CD4-positive, CD25-positive, alpha-beta regulatory T cell (primary cell): Measurements from ENCODE around the gene CBARP. TPM values are rescaled to one million over a fixed set of nuclear protein-coding genes. Genes with fewer than 3 reads are reported as not detected.
A peak's percentile ranks its signal among the peaks of the same experiment; 100 is the strongest.

ENCODE experiments used
- ATAC-seq, 2 donors: fragments of 150-1000 bp; cut with Tn5 transposase; one replicate each; pipeline ENCODE4 v1.10.0; 2021; ENCODE audit warnings: low read depth in 2 of 2, moderate number of reproducible peaks in 2 of 2, moderate library complexity in 1 of 2
- DNase-seq, 3 donors: peaks; one replicate each; pipeline versions ENCODE4 v3.0.0 to v3.0.0-alpha.2; 2012 to 2022; ENCODE audit warnings: mixed read lengths in 1 of 3
- H3K27ac ChIP-seq: one replicate; pipeline ENCODE4 v1.7.0; 2013; ENCODE audit warnings: mild to moderate bottlenecking, low read length; ENCODE audit not compliant: insufficient read depth, poor library complexity, severe bottlenecking
- H3K27me3 ChIP-seq: one replicate; pipeline ENCODE4 v1.7.0; 2013; ENCODE audit warnings: low read length; ENCODE audit not compliant: control insufficient read depth, insufficient read depth
- H3K36me3 ChIP-seq: one replicate; pipeline ENCODE4 v1.7.0; 2013; ENCODE audit warnings: mild to moderate bottlenecking, low read length, moderate library complexity; ENCODE audit not compliant: control insufficient read depth, insufficient read depth
- H3K4me1 ChIP-seq: 2 replicates; pipeline ENCODE4 v1.7.0; 2013; ENCODE audit warnings: mild to moderate bottlenecking, low read length; ENCODE audit not compliant: insufficient read depth, control insufficient read depth, poor library complexity, severe bottlenecking
- H3K4me3 ChIP-seq: one replicate; pipeline ENCODE4 v1.7.0; 2013; ENCODE audit warnings: low read depth, mild to moderate bottlenecking, low read length, moderate library complexity
- H3K9me3 ChIP-seq, 2 experiments: 1 replicate in 1 of 2; 2 replicates in 1 of 2; pipeline ENCODE4 v1.7.0; 2013; ENCODE audit warnings: low read length in 2 of 2, mild to moderate bottlenecking in 1 of 2, moderate library complexity in 1 of 2; ENCODE audit not compliant: control insufficient read depth in 2 of 2
- H3K27ac Mint-ChIP-seq, 3 donors: one replicate each; pipeline ENCODE4 v1.8.0; 2020 to 2022; ENCODE audit warnings: mild to moderate bottlenecking in 3 of 3, mixed read lengths in 3 of 3, moderate library complexity in 2 of 3
- H3K27me3 Mint-ChIP-seq: one replicate; pipeline ENCODE4 v1.8.0; 2022; ENCODE audit warnings: mild to moderate bottlenecking, mixed read lengths
- H3K36me3 Mint-ChIP-seq: one replicate; pipeline ENCODE4 v1.8.0; 2020; ENCODE audit warnings: mixed read lengths
- H3K4me1 Mint-ChIP-seq, 4 donors: one replicate each; pipeline ENCODE4 v1.8.0; 2020 to 2022; ENCODE audit warnings: mixed read lengths in 4 of 4, mild to moderate bottlenecking in 1 of 4
- H3K4me3 Mint-ChIP-seq, 4 donors: one replicate each; pipeline ENCODE4 v1.8.0; 2020 to 2022; ENCODE audit warnings: mild to moderate bottlenecking in 4 of 4, mixed read lengths in 4 of 4, moderate library complexity in 3 of 4
- H3K9me3 Mint-ChIP-seq, 7 donors: one replicate each; pipeline ENCODE4 v1.8.0; 2020 to 2022; ENCODE audit warnings: mixed read lengths in 7 of 7, mild to moderate bottlenecking in 3 of 7, moderate library complexity in 2 of 7
- polyA plus RNA-seq, 4 donors: library from polyadenylated mRNA; unstranded; fragments of 300-500 nt; fragmentation: Illumina TruSeq; gene quantifications; one replicate each; pipeline ENCODE4 v1.2.3, GENCODE V29; 2021
- total RNA-seq: library from RNA; stranded (reverse); gene quantifications from one replicate; pipeline ENCODE4 v1.2.3, GENCODE V29; 2022

Gene CBARP
- total and polyA plus RNA-seq, 5 donors from 2014 or later: 0.12 TPM; not detected in 4

DNA sequence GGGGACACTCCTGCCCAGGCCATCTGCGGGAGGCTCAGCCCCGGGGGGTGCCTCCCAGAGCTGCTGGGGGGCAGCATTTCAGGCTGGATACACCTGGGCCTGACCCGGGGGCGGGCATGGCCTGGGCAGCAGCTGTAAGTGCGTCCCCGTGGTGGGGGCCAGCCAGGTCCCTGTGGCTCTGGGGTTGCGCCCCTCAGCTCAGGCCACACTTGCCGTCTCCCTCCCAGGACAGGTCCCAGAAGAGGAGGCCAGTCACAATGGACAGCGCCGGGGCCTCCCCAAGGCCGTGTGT lies 11.6 kb downstream of the CBARP start:
- H3K27ac ChIP-seq: no peak overlapping the region
- no peak for DNase-seq
- no peaks in the 10 kb centered on the region for H3K9me3 Mint-ChIP-seq
- H3K27ac Mint-ChIP-seq: no peak overlapping the region
- no peaks in the 10 kb centered on the region for H3K27me3 ChIP-seq
- no peaks in the 10 kb centered on the region for H3K27me3 Mint-ChIP-seq
- H3K9me3 ChIP-seq: no peaks in the 10 kb centered on the region
- no peaks in the 10 kb centered on the region for H3K36me3 Mint-ChIP-seq
- no peak for ATAC-seq
- H3K4me3 Mint-ChIP-seq: no peak overlapping the region
- no peaks in the 10 kb centered on the region for H3K4me1 Mint-ChIP-seq
- H3K4me1 ChIP-seq: no peaks in the 10 kb centered on the region
- no peaks in the 10 kb centered on the region for H3K36me3 ChIP-seq
- no peak overlapping the region for H3K4me3 ChIP-seq

DNA sequence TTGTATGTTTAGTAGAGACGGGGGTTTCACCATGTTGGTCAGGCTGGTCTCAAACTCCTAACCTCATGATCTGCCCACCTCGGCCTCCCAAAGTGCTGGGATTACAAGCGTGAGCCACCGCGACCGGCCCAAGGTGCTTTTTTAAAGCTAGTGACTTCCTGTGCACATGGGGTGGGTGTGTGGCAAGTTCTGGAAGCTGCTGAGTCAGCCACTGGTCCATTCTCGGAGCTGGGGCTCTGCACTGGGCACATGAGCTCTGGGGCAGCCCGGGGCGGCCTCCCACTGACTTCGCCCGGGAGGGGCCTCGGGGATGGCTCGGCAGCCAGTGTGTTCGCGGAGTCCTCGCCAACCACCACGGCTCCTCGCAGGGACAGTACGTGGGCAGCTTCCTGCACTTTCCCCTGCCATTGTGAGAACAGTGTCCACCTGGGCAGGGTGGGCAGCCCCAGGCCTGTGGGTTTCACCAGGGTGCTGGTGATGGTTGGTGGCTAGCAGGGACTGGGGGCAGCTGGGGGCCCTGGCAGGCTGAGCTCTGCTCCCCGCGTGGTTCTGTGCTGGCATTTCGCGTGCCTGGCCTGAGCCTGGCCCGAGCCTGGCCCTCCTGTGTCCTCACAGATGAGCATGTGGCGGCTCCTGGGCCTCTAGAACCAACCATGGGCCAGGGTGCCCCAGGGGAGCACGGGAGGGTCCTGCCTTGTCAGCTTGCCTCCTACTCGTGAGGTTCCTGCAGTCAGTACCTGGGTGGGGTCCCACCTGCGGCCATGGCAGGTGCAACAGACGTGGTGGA lies 12.2 kb downstream of the CBARP start:
- no peaks in the 10 kb centered on the region for H3K27me3 ChIP-seq
- no peaks in the 10 kb centered on the region for H3K9me3 Mint-ChIP-seq
- no peaks in the 10 kb centered on the region for H3K4me1 Mint-ChIP-seq
- no peak for DNase-seq
- peaks cover 4% of the 10 kb centered on the region for H3K36me3 ChIP-seq
- H3K27ac ChIP-seq: no peak overlapping the region
- no peaks in the 10 kb centered on the region for H3K27me3 Mint-ChIP-seq
- H3K4me3 Mint-ChIP-seq: no peak overlapping the region
- no peak overlapping the region for H3K4me3 ChIP-seq
- no peaks in the 10 kb centered on the region for H3K9me3 ChIP-seq
- H3K36me3 Mint-ChIP-seq: no peaks in the 10 kb centered on the region
- no peak for ATAC-seq
- H3K4me1 ChIP-seq: no peaks in the 10 kb centered on the region
- no peak overlapping the region for H3K27ac Mint-ChIP-seq

DNA sequence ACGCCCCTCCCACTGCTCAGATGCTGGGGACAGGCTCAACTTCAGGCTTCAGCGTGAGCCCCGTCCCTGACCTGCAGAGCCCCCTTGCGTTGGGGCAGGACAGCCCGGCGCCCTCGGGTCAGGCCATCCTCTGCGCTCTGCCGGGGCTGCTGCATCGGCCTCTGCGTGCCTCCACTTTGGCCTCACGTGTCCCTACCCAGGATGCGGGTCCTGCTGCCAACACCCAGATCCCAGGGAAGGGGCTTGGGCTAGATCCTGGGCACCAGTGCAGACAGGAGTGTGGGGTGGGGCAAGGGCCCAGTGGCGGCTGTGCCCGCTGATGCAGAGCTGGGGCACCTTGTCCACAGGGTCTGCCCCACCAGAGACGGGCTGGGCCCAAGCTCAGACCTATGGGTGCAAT lies 13.0 kb downstream of the CBARP start:
- no peak for DNase-seq
- ATAC-seq: no peak
- Mint-ChIP-seq H3K27ac (peak overlapping the region in 1 of 3 donors; percentile 38), H3K9me3 (no peaks in the 10 kb centered on the region), H3K4me1 (no peaks in the 10 kb centered on the region), H3K36me3 (no peaks in the 10 kb centered on the region), H3K4me3 (no peak overlapping the region), H3K27me3 (no peaks in the 10 kb centered on the region)
- Histone ChIP-seq H3K9me3 (no peaks in the 10 kb centered on the region), H3K36me3 (peaks cover 6% of the 10 kb centered on the region), H3K4me3 (no peak overlapping the region), H3K27ac (no peak overlapping the region), H3K4me1 (no peaks in the 10 kb centered on the region), H3K27me3 (no peaks in the 10 kb centered on the region)

DNA sequence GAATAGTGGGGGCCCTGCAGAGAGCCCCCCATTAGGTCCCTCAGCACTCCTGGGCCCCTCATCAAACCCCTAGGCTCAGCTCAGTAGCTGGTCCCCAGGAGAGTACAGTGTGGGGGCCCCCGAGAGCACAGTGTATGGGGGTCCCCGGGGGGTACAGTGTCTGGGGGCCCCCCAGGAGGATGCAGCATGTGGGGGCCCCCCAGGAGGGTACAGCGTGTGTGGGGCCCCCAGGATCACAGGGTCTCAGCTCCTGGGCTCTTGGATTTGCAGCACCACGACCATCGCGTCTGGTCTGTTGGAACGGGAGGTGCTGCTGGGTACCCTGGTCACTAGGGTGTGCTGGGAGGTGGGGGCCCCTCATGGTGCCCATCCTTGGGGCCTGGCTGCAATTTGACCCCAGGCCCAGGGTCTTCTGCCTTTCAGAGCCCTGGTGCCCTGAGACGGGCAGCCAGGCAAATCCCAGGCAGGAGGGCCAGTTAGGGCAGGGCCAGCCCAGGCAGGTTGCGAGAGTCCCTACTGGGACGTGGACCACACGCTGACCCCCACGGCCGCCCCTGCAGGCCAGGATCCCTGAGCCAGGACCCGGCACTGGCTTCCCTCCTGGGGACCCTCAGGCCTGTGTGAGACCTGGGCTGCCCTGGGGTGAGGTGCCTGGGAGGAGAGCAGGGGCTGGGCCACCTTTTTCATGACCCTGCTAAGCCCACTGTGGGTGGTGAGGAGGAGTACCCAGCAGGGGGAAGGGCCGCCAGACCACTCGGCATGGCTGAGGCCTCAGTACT lies 13.6 kb downstream of the CBARP start:
- no peaks in the 10 kb centered on the region for H3K9me3 ChIP-seq
- Mint-ChIP-seq H3K9me3 (no peaks in the 10 kb centered on the region), H3K4me3 (no peak overlapping the region), H3K27me3 (no peaks in the 10 kb centered on the region), H3K36me3 (no peaks in the 10 kb centered on the region), H3K4me1 (no peaks in the 10 kb centered on the region), H3K27ac (peak overlapping the region in 1 of 3 donors; percentile 38)
- peaks cover 6% of the 10 kb centered on the region for H3K36me3 ChIP-seq
- H3K4me3 ChIP-seq: no peak overlapping the region
- H3K27me3 ChIP-seq: no peaks in the 10 kb centered on the region
- H3K27ac ChIP-seq: no peak overlapping the region
- ATAC-seq (no peak), DNase-seq (no peak)
- no peaks in the 10 kb centered on the region for H3K4me1 ChIP-seq

DNA sequence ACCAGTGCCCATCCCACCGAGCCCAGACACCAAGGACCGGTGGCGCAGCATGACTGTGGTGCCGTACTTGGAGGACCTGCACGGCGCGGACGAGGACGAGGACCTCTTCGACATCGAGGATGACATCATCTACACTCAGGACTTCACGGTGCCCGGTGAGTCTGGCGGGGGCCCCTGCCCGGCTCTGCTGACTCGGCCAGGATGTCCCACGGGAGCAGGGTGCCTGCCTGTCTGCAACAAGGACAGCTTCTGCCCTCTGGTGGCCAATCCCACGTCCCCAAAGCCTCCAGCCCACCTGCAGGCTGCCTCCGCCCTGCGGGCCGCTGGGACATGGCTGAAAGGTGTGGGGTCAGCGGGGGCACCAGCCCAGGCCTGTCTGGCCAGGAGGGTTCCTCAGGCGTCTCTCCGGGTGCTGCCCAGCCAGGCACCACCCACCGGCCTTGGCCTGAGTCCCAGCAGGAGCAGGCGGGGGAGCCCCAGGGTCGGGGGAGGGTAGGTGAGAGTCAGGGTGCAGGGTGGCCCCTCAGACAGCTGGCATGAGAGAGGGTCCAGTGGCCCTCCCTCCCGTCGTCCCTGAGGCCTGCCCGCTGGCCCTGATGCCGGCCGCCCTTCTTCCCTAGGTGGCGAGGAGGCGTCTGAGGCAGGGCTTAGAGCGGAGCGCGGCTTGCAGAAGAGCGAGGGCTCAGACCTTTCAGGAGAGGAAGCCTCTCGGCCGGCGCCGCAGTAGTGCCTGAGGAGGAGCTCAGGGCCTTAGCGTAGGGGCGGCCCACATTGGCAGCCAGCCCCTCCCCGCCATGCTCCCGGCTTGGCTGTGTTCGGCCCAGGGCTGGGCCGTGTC lies 14.6 kb downstream of the CBARP start:
- ATAC-seq (peak in 1 of 2 donors; percentile 41), DNase-seq (peak in 1 of 3 donors; percentile 50)
- H3K27ac ChIP-seq: no peak overlapping the region
- no peaks in the 10 kb centered on the region for H3K27me3 Mint-ChIP-seq
- no peaks in the 10 kb centered on the region for H3K4me1 ChIP-seq
- H3K27me3 ChIP-seq: no peaks in the 10 kb centered on the region
- peaks cover 6% of the 10 kb centered on the region for H3K36me3 ChIP-seq
- no peaks in the 10 kb centered on the region for H3K9me3 Mint-ChIP-seq
- H3K36me3 Mint-ChIP-seq: no peaks in the 10 kb centered on the region
- no peak overlapping the region for H3K4me3 Mint-ChIP-seq
- H3K9me3 ChIP-seq: no peaks in the 10 kb centered on the region
- no peak overlapping the region for H3K27ac Mint-ChIP-seq
- no peaks in the 10 kb centered on the region for H3K4me1 Mint-ChIP-seq
- H3K4me3 ChIP-seq: no peak overlapping the region

DNA sequence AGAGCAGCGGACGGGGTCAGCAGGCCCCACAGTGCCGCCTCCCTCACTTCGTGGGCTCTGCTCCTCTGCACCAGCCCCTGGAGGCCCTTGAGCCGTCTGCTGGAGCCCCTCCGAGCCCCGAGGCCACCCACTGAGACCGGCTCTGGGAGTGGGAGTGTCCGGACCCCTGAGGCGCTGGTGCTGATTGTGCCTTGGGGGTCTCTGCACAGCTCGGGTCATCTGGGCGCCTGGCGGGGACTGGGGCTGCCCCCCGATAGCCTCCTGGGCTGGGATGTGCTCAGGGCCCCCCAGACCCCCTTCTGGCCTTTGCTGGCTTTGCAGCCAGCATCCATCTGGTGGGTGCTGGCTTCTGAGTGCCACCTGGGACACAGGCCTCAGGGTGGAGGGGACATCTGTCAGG lies 15.4 kb downstream of the CBARP start:
- Histone ChIP-seq H3K27ac (no peak overlapping the region), H3K9me3 (no peaks in the 10 kb centered on the region), H3K4me1 (no peaks in the 10 kb centered on the region), H3K4me3 (no peak overlapping the region), H3K27me3 (no peaks in the 10 kb centered on the region), H3K36me3 (peaks cover 6% of the 10 kb centered on the region)
- Mint-ChIP-seq H3K36me3 (no peaks in the 10 kb centered on the region), H3K4me1 (no peaks in the 10 kb centered on the region), H3K9me3 (no peaks in the 10 kb centered on the region), H3K27ac (no peak overlapping the region), H3K4me3 (no peak overlapping the region), H3K27me3 (no peaks in the 10 kb centered on the region)
- DNase-seq (no peak), ATAC-seq (no peak)

DNA sequence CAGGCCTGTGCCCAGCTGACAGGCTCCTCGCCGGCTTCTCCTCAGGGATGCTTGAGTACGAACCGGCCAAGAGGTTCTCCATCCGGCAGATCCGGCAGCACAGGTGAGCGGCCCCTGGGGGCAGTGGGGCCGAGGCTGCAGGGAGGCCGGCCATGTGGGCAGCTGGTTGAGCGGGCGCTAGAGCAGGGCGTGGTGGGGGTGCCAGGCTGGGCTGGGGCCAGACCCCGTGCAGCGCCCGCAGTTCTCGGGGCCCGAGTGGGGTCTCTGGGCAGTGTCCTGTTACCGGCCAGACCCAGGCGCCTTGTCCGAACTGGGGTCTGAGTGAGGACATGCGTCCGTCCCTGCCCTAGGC lies 15.9 kb downstream of the CBARP start:
- no peaks in the 10 kb centered on the region for H3K27me3 ChIP-seq
- Mint-ChIP-seq H3K4me3 (no peak overlapping the region), H3K4me1 (peaks cover 0 to 3% (median under 1%) of the 10 kb centered on the region in 4 donors), H3K27ac (no peak overlapping the region), H3K36me3 (no peaks in the 10 kb centered on the region), H3K9me3 (no peaks in the 10 kb centered on the region), H3K27me3 (no peaks in the 10 kb centered on the region)
- H3K4me1 ChIP-seq: no peaks in the 10 kb centered on the region
- no peak overlapping the region for H3K4me3 ChIP-seq
- H3K36me3 ChIP-seq: peaks cover 6% of the 10 kb centered on the region
- no peaks in the 10 kb centered on the region for H3K9me3 ChIP-seq
- no peak for ATAC-seq
- DNase-seq: no peak
- H3K27ac ChIP-seq: no peak overlapping the region
